ENCODE results near the gene PLXDC1.

PLXDC1 gene

DNA sequence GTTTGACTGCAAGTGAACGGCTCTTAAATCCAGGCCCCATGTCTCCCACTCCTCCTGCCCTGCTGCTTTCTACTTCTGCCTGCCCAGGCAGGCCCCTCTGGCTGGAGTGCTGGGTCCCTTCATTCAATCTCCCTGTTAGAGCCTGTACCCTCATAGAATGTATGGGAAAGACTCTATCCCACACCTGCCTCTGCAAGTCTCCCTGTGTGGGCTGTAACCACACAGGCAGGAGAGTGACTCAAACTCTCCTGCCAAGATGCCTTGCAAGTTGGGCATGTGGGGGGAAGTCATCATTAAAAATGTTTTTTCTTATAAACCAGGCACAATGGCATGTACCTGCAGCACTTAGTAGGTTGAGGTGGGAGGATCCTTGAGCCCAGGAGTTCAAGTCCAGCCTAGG is 77.5 kb downstream of the PLXDC1 start (continued):
- TF ChIP-seq ZNF596 (tag by site-specific recombination; IDR thresholded peaks at IDR 0.05) (no peak), ZFHX2 (tag by site-specific recombination; conservative IDR thresholded peaks at IDR 0.05) (peak; percentile 73), ZNF776 (tag by site-specific recombination; IDR thresholded peaks at IDR 0.05; ENCODE audit: borderline replicate concordance) (no peak), ZNF394 (tag by site-specific recombination; IDR thresholded peaks at IDR 0.05; ENCODE audit: borderline replicate concordance) (no peak), ZNF449 (tag by site-specific recombination; IDR thresholded peaks at IDR 0.05) (no peak), EGR2 (tag by site-specific recombination; IDR thresholded peaks at IDR 0.05; ENCODE audit: low read depth) (peak; percentile 63), GLIS1 (tag by site-specific recombination; IDR thresholded peaks at IDR 0.05) (peak; percentile 77), ZNF544 (tag by site-specific recombination; IDR thresholded peaks at IDR 0.05) (no peak), YY2 (tag by site-specific recombination; IDR thresholded peaks at IDR 0.05) (no peak), ZNF174 (tag by site-specific recombination; IDR thresholded peaks at IDR 0.05) (no peak)

GRCh38 chr17:39073353-39073752 is 78.1 kb downstream of the PLXDC1 start:
- no peaks in the 10 kb centered on the region for H3K36me3 ChIP-seq (ENCODE audit: control insufficient read depth in 2 of 2, insufficient read depth in 1 of 2, low read length in 2 of 2)
- no peak overlapping the region for H3K4me3 ChIP-seq (ENCODE audit: low read depth, low read length)
- H3K27ac ChIP-seq (ENCODE audit: extremely low read depth, low read depth, low read length), result no peak overlapping the region
- no peaks in the 10 kb centered on the region for H3K9me3 ChIP-seq (ENCODE audit: control insufficient read depth, insufficient read depth, low read depth, low read length)
- POLR2A ChIA-PET, result no interaction called here
- CTCF ChIA-PET, result interaction anchor here (1.1 kb wide), 1 partner anchor 90 kb away, joined by 5 read pairs; no protein-coding TSS in a partner anchor
- H3K4me1 ChIP-seq (ENCODE audit: control insufficient read depth, insufficient read depth, low read length), result no peaks in the 10 kb centered on the region
- peak; percentile 32; the same call in 1 of the 2 replicates for TF ChIP-seq SCRT2 (tag by site-specific recombination; IDR thresholded peaks at IDR 0.05)
- TF ChIP-seq IKZF3 (tag by site-specific recombination; IDR thresholded peaks at IDR 0.05), result no peak
- TF ChIP-seq EGR2 (tag by site-specific recombination; IDR thresholded peaks at IDR 0.05; ENCODE audit: low read depth), result peak; percentile 77
- no peak for TF ChIP-seq ZSCAN5A (tag by site-specific recombination; IDR thresholded peaks at IDR 0.05)
- no peak for TF ChIP-seq ZNF521 (tag by site-specific recombination; IDR thresholded peaks at IDR 0.05)
- peak; percentile 88 for TF ChIP-seq ZFHX2 (tag by site-specific recombination; conservative IDR thresholded peaks at IDR 0.05)
- TF ChIP-seq, protein P1, sequence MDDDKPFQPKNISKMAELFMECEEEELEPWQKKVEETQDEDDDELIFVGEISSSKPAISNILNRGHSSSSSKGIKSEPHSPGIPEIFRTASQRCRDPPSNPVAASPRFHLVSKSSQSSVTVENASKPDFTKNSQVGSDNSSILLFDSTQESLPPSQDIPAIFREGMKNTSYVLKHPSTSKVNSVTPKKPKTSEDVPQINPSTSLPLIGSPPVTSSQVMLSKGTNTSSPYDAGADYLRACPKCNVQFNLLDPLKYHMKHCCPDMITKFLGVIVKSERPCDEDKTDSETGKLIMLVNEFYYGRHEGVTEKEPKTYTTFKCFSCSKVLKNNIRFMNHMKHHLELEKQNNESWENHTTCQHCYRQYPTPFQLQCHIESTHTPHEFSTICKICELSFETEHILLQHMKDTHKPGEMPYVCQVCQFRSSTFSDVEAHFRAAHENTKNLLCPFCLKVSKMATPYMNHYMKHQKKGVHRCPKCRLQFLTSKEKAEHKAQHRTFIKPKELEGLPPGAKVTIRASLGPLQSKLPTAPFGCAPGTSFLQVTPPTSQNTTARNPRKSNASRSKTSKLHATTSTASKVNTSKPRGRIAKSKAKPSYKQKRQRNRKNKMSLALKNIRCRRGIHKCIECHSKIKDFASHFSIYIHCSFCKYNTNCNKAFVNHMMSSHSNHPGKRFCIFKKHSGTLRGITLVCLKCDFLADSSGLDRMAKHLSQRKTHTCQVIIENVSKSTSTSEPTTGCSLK (tag by site-specific recombination; IDR thresholded peaks at IDR 0.05), result no peak
- TF ChIP-seq ZNF138 (tag by site-specific recombination; IDR thresholded peaks at IDR 0.05; ENCODE audit: borderline replicate concordance), result no peak
- no peak for TF ChIP-seq RBAK (tag by site-specific recombination; IDR thresholded peaks at IDR 0.05)
- TF ChIP-seq ZNF10 (tag by site-specific recombination; IDR thresholded peaks at IDR 0.05), result no peak

DNA sequence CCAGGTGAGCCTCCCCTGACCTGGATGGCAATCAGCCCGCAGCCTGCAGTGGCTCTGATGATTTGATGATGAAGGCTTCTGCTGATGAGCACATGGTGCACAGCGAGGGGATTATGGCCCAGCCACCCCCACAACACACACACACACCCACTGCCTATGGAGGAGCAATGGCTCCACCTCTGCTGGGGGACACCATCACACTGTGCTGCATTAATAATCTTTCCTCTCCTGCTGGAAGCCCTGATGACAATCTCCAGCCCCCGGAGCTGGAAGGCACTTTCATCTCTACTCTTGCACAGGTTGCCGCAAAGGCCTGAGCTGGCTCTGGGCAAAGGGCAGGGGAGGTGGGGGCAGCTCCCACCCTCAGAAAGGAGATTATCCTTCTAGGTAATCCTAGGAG is 79.9 kb downstream of the PLXDC1 start:
- Histone ChIP-seq H3K9me3 (ENCODE audit: control insufficient read depth, insufficient read depth, low read depth, low read length) (no peaks in the 10 kb centered on the region), H3K4me3 (ENCODE audit: low read depth, low read length) (no peak overlapping the region), H3K4me1 (ENCODE audit: control insufficient read depth, insufficient read depth, low read length) (no peaks in the 10 kb centered on the region), H3K36me3 (ENCODE audit: control insufficient read depth in 2 of 2, insufficient read depth in 1 of 2, low read length in 2 of 2) (no peaks in the 10 kb centered on the region), H3K27ac (ENCODE audit: extremely low read depth, low read depth, low read length) (no peak overlapping the region)
- TF ChIP-seq SETDB1 (IDR thresholded peaks at IDR 0.05; ENCODE audit: insufficient read length, low read length), result no peak
- TF ChIP-seq KLF8 (tag by site-specific recombination; IDR thresholded peaks at IDR 0.05), result no peak
- peak; percentile 97 for TF ChIP-seq EGR2 (tag by site-specific recombination; IDR thresholded peaks at IDR 0.05; ENCODE audit: low read depth)
- TF ChIP-seq ZNF366 (tag by site-specific recombination; conservative IDR thresholded peaks at IDR 0.05), result no peak
- TF ChIP-seq ZNF830 (tag by site-specific recombination; IDR thresholded peaks at IDR 0.05; ENCODE audit: low read depth), result no peak
- peak; percentile 71 for TF ChIP-seq SCRT2 (tag by site-specific recombination; IDR thresholded peaks at IDR 0.05)
- TF ChIP-seq ZIC2 (tag by site-specific recombination; IDR thresholded peaks at IDR 0.05), result peak; percentile 46
- TF ChIP-seq ZNF350 (tag by site-specific recombination; IDR thresholded peaks at IDR 0.05), result no peak
- TF ChIP-seq ZFHX2 (tag by site-specific recombination; conservative IDR thresholded peaks at IDR 0.05), result peak; percentile 94
- TF ChIP-seq ZNF48 (tag by site-specific recombination; IDR thresholded peaks at IDR 0.05), result no peak
- no peak for TF ChIP-seq ZNF354C (tag by site-specific recombination; IDR thresholded peaks at IDR 0.05; ENCODE audit: borderline replicate concordance, low read depth)
- ChIA-PET CTCF (interaction anchor here (1.1 to 2.1 kb wide), 3 partner anchors 12 to 173 kb away, joined by 3 to 12 read pairs (median 6); no protein-coding TSS in a partner anchor), POLR2A (no interaction called here)
